PC-3 (cell line): ENCODE measurements around the gene DNM2.

ENCODE experiments used
- CTCF ChIP-seq: fragments of 300-600 bp; sonication (generic); conservative IDR thresholded peaks from 2 replicates; pipeline ENCODE4 v1.5.1; 2017; ENCODE audit warnings: antibody characterized with exemption, low read depth, mild to moderate bottlenecking, low read length
- EZH2 ChIP-seq: fragments of 300-600 bp; sonication (generic); IDR thresholded peaks from one replicate; pipeline ENCODE4 v1.6.1; 2017; ENCODE audit warnings: antibody characterized with exemption, mild to moderate bottlenecking, low read length; ENCODE audit not compliant: unreplicated experiment
- EZH2phosphoT487 ChIP-seq: fragments of 300-600 bp; sonication (generic); IDR thresholded peaks from 2 replicates; pipeline ENCODE4 v1.6.1; 2018; ENCODE audit warnings: mild to moderate bottlenecking, antibody characterized with exemption, low read length, borderline replicate concordance

- TF ChIP-seq CTCF (no peak), EZH2phosphoT487 (no peak; the same call in 1 of the 2 replicates), EZH2 (no peak)
Observed at GRCh38 chr19:10718205-10719196, 622 bp downstream of the DNM2 start.
